NB4 (cell line): Measurements from ENCODE around the gene KPNB1.

Source experiments
- CTCF ChIP-seq: IDR thresholded peaks from one replicate; pipeline ENCODE4 v1.5.1; 2012; ENCODE audit warnings: low read depth, low read length
- MYC ChIP-seq: IDR thresholded peaks from 2 replicates; pipeline ENCODE4 v1.6.1; 2011; ENCODE audit warnings: low read depth, low read length
- POLR2A ChIP-seq: IDR thresholded peaks from 2 replicates; pipeline ENCODE4 v1.6.1; 2011; ENCODE audit warnings: mild to moderate bottlenecking; ENCODE audit not compliant: insufficient read length; ENCODE audit errors: extremely low read depth

- TF ChIP-seq CTCF (no peak), POLR2A (no peak), MYC (no peak)
These were observed 81.7 kb downstream of the KPNB1 start for GRCh38 chr17:47731396-47731795.
